NB4 (cell line): ENCODE measurements around the gene ACTG1.

ENCODE experiments used
- DNase-seq: peaks from one replicate; pipeline ENCODE4 v3.0.0; 2010; ENCODE audit warnings: low read depth
- H3K4me3 ChIP-seq: one replicate; pipeline ENCODE4 v1.5.1; 2011; ENCODE audit warnings: mild to moderate bottlenecking, low read depth, low read length, moderate library complexity
- CTCF ChIP-seq: IDR thresholded peaks from one replicate; pipeline ENCODE4 v1.5.1; 2012; ENCODE audit warnings: low read depth, low read length
- MAX ChIP-seq: IDR thresholded peaks from 2 replicates; pipeline ENCODE4 v1.6.1; 2011; ENCODE audit warnings: low read depth, low read length
- MYC ChIP-seq: IDR thresholded peaks from 2 replicates; pipeline ENCODE4 v1.6.1; 2011; ENCODE audit warnings: low read depth, low read length
- POLR2A ChIP-seq: IDR thresholded peaks from 2 replicates; pipeline ENCODE4 v1.6.1; 2011; ENCODE audit warnings: mild to moderate bottlenecking; ENCODE audit not compliant: insufficient read length; ENCODE audit errors: extremely low read depth

ACTG1 gene

GRCh38 chr17:81478119-81478518 is 34.5 kb downstream of the ACTG1 start:
- no peak overlapping the region for H3K4me3 ChIP-seq
- no peak for DNase-seq
- TF ChIP-seq POLR2A: no peak
- no peak for TF ChIP-seq MAX
- TF ChIP-seq CTCF: no peak

GRCh38 chr17:81477173-81477572 is 35.4 kb downstream of the ACTG1 start:
- no peak for DNase-seq
- TF ChIP-seq MYC (no peak), CTCF (no peak), MAX (no peak), POLR2A (no peak)
- no peak overlapping the region for H3K4me3 ChIP-seq

GRCh38 chr17:81476635-81477034 is 36.0 kb downstream of the ACTG1 start:
- DNase-seq: no peak
- H3K4me3 ChIP-seq: no peak overlapping the region
- TF ChIP-seq MYC (no peak), MAX (no peak), POLR2A (no peak), CTCF (no peak)

GRCh38 chr17:81476097-81476496 is 36.5 kb downstream of the ACTG1 start:
- DNase-seq: no peak
- no peak for TF ChIP-seq CTCF
- no peak for TF ChIP-seq MYC
- TF ChIP-seq POLR2A: no peak
- TF ChIP-seq MAX: no peak
- H3K4me3 ChIP-seq: no peak overlapping the region

- TF ChIP-seq POLR2A (no peak), MYC (no peak), MAX (no peak), CTCF (no peak)
- H3K4me3 ChIP-seq: no peak overlapping the region
- DNase-seq: no peak
Observed at GRCh38 chr17:81474958-81475357, 37.6 kb downstream of the ACTG1 start.

GRCh38 chr17:81473019-81473418 is 39.6 kb downstream of the ACTG1 start:
- no peak for TF ChIP-seq POLR2A
- no peak overlapping the region for H3K4me3 ChIP-seq
- DNase-seq: no peak
